Liver (tissue), 9 donors: Measurements from ENCODE around the gene MYMK. TPM values are rescaled to one million over a fixed set of nuclear protein-coding genes. Genes with fewer than 3 reads are reported as not detected.

Experiments
- DNase-seq: peaks from one replicate; pipeline ENCODE4 v3.0.0-alpha.2; 2017; ENCODE audit warnings: low spot score
- H3K27ac ChIP-seq, 2 donors: one replicate each; pipeline ENCODE4 v1.7.0; 2013; ENCODE audit warnings: inconsistent platforms in 2 of 2, low read length in 2 of 2, control low read depth in 1 of 2, low read depth in 1 of 2, mild to moderate bottlenecking in 1 of 2
- H3K27me3 ChIP-seq, 4 donors: one replicate each; pipeline versions ENCODE4 v1.6.1 to v1.7.0; 2013; ENCODE audit warnings: low read length in 3 of 4, inconsistent platforms in 1 of 4, mild to moderate bottlenecking in 1 of 4, moderate library complexity in 1 of 4; ENCODE audit not compliant: control insufficient read depth in 4 of 4, insufficient read depth in 4 of 4
- H3K36me3 ChIP-seq, 4 donors: one replicate each; pipeline versions ENCODE4 v1.6.1 to v1.7.0; 2013; ENCODE audit warnings: low read length in 3 of 4, mild to moderate bottlenecking in 3 of 4, low read depth in 1 of 4, moderate library complexity in 1 of 4; ENCODE audit not compliant: control insufficient read depth in 4 of 4, insufficient read depth in 3 of 4
- H3K4me1 ChIP-seq, 4 donors: one replicate each; pipeline versions ENCODE4 v1.6.1 to v1.7.0; 2013; ENCODE audit warnings: low read length in 3 of 4, mild to moderate bottlenecking in 3 of 4, moderate library complexity in 1 of 4; ENCODE audit not compliant: control insufficient read depth in 4 of 4, insufficient read depth in 4 of 4
- H3K4me3 ChIP-seq, 3 donors: one replicate each; pipeline versions ENCODE4 v1.6.1 to v1.7.0; 2013; ENCODE audit warnings: low read length in 3 of 3, control low read depth in 1 of 3, low read depth in 1 of 3, mild to moderate bottlenecking in 1 of 3
- H3K9ac ChIP-seq, 2 donors: one replicate each; pipeline ENCODE4 v1.7.0; 2013; ENCODE audit warnings: low read length in 2 of 2, mild to moderate bottlenecking in 2 of 2, moderate library complexity in 2 of 2, control low read depth in 1 of 2, low read depth in 1 of 2
- H3K9me3 ChIP-seq, 4 donors: one replicate each; pipeline versions ENCODE4 v1.6.1 to v1.7.0; 2013; ENCODE audit warnings: low read length in 3 of 4; ENCODE audit not compliant: control insufficient read depth in 4 of 4
- ATF3 ChIP-seq: IDR thresholded peaks from 2 replicates; pipeline ENCODE4 v1.6.1; 2016; ENCODE audit warnings: antibody characterized with exemption
- EGR1 ChIP-seq, 2 donors: IDR thresholded peaks; 2 replicates each; pipeline ENCODE4 v1.6.1; 2016 to 2018; ENCODE audit warnings: antibody characterized with exemption in 2 of 2, low read depth in 2 of 2
- FOXA1 ChIP-seq: IDR thresholded peaks from 2 replicates; pipeline ENCODE4 v1.6.1; 2016; ENCODE audit warnings: antibody characterized with exemption
- FOXA2 ChIP-seq: IDR thresholded peaks from 2 replicates; pipeline ENCODE4 v1.6.1; 2016; ENCODE audit warnings: antibody characterized with exemption
- GABPA ChIP-seq, 2 donors: IDR thresholded peaks in 1 of 2; conservative IDR thresholded peaks in 1 of 2; 2 replicates each; pipeline ENCODE4 v1.6.1; 2016; ENCODE audit warnings: antibody characterized with exemption in 2 of 2, mild to moderate bottlenecking in 1 of 2, moderate library complexity in 1 of 2
- HNF4A ChIP-seq, 2 donors: conservative IDR thresholded peaks; 2 replicates each; pipeline ENCODE4 v1.6.1; 2016; ENCODE audit warnings: antibody characterized with exemption in 2 of 2, mild to moderate bottlenecking in 2 of 2
- HNF4G ChIP-seq: IDR thresholded peaks from 2 replicates; pipeline ENCODE4 v1.6.1; 2016; ENCODE audit warnings: antibody characterized with exemption
- JUND ChIP-seq, 2 donors: IDR thresholded peaks; 2 replicates each; pipeline ENCODE4 v1.6.1; 2016; ENCODE audit warnings: antibody characterized with exemption in 2 of 2
- NR2F2 ChIP-seq: IDR thresholded peaks from 2 replicates; pipeline ENCODE4 v1.6.1; 2016; ENCODE audit warnings: antibody characterized with exemption
- RAD21 ChIP-seq, 2 donors: IDR thresholded peaks; 2 replicates each; pipeline ENCODE4 v1.6.1; 2016; ENCODE audit warnings: antibody characterized with exemption in 2 of 2, mild to moderate bottlenecking in 2 of 2
- REST ChIP-seq: IDR thresholded peaks from 2 replicates; pipeline ENCODE4 v1.6.1; 2016; ENCODE audit warnings: antibody characterized with exemption, mild to moderate bottlenecking
- RXRA ChIP-seq, 2 donors: IDR thresholded peaks; 2 replicates each; pipeline ENCODE4 v1.6.1; 2017 to 2018; ENCODE audit warnings: antibody characterized with exemption in 2 of 2, mild to moderate bottlenecking in 1 of 2
- SP1 ChIP-seq: IDR thresholded peaks from 2 replicates; pipeline ENCODE4 v1.6.1; 2018; ENCODE audit warnings: antibody characterized with exemption, mild to moderate bottlenecking
- TAF1 ChIP-seq: conservative IDR thresholded peaks from 2 replicates; pipeline ENCODE4 v1.6.1; 2016; ENCODE audit warnings: antibody characterized with exemption, mild to moderate bottlenecking
- YY1 ChIP-seq: IDR thresholded peaks from 2 replicates; pipeline ENCODE4 v1.6.1; 2016; ENCODE audit warnings: antibody characterized with exemption, mild to moderate bottlenecking
- WGBS: extraction: QIAGEN DNeasy Blood & Tissue Kit; methylation state at CpG from one replicate; pipeline ENCODE4 v1.1.7; 2013; 5-methylcytosine and 5-hydroxymethylcytosine counted together
- polyA plus RNA-seq, 2 donors: library from polyadenylated mRNA; stranded (reverse) in 1 of 2; unstranded in 1 of 2; fragments of 200-250 nt in 1 of 2; fragments of >200 nt in 1 of 2; fragmentation: Nextera tagmentation in 1 of 2; extraction: Ambion mirVana in 1 of 2; gene quantifications; one replicate each; pipeline versions ENCODE4 v1.2.1 to v1.2.3, GENCODE V29; 2013 to 2015
- total RNA-seq, 2 donors: library from RNA; depleted of rRNA; stranded (reverse); fragments of >200 nt; gene quantifications; one replicate each; pipeline ENCODE4 v1.2.3, GENCODE V29; 2014
- TF ChIP-seq, protein P1 (sequence below): fragments of 150-350 bp; IDR thresholded peaks from 2 replicates; pipeline ENCODE4 v1.5.1; 2017; ENCODE audit warnings: improper control_type of control experiment, low read depth, low read length; ENCODE audit not compliant: missing input control
- TF ChIP-seq, protein P2 (sequence below): IDR thresholded peaks from 2 replicates; pipeline ENCODE4 v1.6.1; 2016; ENCODE audit warnings: antibody characterized with exemption
- TF ChIP-seq, protein P3 (sequence below): IDR thresholded peaks from 2 replicates; pipeline ENCODE4 v1.6.1; 2016; ENCODE audit warnings: antibody characterized with exemption
- donor health status: healthy.
- donor health status: healthy.
- donor health status: healthy.
- donor health status: healthy.
- donor health status: healthy.

The MYMK gene
- total and polyA plus RNA-seq, 4 donors, result not detected

DNA sequence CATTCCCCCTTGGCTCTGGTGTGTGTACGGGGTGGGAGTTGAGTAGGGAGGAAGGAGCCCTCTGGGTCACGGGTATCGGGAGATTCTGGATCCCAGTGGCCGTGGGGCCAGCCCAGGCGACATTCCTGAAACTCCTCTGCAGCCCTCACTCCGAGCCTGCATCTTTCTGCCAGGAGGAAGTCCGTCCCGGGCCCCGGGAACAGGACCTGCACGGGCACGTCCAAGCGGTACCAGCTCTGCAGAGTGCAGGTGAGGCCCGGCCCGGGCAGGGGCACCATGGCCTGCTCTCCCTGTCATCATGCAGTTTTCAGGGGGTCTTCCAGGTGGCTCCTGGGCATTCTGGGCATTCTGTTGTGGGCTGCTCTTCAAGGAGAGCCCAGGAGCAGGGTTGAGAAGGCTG, 13.4 kb upstream of the MYMK start:
- Histone ChIP-seq H3K4me1 (peaks cover 7 to 42% (median 19%) of the 10 kb centered on the region in 4 donors), H3K9me3 (no peaks in the 10 kb centered on the region), H3K36me3 (peaks cover 0 to 11% (median under 1%) of the 10 kb centered on the region in 4 donors), H3K4me3 (no peak overlapping the region), H3K9ac (no peak overlapping the region), H3K27me3 (no peaks in the 10 kb centered on the region), H3K27ac (no peak overlapping the region)
- TF ChIP-seq NR2F2 (no peak), REST (no peak), RXRA (IDR thresholded peaks at IDR 0.05) (no peak), EGR1 (IDR thresholded peaks at IDR 0.05; ENCODE audit: low read depth in 2 of 2) (no peak), ATF3 (no peak), TAF1 (no peak), HNF4G (no peak), FOXA2 (no peak), RAD21 (IDR thresholded peaks at IDR 0.05) (no peak), GABPA (IDR thresholded peaks at IDR 0.05 in 1 of 2, conservative IDR thresholded peaks at IDR 0.05 in 1 of 2) (no peak), HNF4A (conservative IDR thresholded peaks at IDR 0.05) (no peak), FOXA1 (no peak), YY1 (no peak), SP1 (no peak), JUND (IDR thresholded peaks at IDR 0.05) (no peak)
- TF ChIP-seq, protein P1, sequence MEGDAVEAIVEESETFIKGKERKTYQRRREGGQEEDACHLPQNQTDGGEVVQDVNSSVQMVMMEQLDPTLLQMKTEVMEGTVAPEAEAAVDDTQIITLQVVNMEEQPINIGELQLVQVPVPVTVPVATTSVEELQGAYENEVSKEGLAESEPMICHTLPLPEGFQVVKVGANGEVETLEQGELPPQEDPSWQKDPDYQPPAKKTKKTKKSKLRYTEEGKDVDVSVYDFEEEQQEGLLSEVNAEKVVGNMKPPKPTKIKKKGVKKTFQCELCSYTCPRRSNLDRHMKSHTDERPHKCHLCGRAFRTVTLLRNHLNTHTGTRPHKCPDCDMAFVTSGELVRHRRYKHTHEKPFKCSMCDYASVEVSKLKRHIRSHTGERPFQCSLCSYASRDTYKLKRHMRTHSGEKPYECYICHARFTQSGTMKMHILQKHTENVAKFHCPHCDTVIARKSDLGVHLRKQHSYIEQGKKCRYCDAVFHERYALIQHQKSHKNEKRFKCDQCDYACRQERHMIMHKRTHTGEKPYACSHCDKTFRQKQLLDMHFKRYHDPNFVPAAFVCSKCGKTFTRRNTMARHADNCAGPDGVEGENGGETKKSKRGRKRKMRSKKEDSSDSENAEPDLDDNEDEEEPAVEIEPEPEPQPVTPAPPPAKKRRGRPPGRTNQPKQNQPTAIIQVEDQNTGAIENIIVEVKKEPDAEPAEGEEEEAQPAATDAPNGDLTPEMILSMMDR, result no peak
- TF ChIP-seq, protein P2, sequence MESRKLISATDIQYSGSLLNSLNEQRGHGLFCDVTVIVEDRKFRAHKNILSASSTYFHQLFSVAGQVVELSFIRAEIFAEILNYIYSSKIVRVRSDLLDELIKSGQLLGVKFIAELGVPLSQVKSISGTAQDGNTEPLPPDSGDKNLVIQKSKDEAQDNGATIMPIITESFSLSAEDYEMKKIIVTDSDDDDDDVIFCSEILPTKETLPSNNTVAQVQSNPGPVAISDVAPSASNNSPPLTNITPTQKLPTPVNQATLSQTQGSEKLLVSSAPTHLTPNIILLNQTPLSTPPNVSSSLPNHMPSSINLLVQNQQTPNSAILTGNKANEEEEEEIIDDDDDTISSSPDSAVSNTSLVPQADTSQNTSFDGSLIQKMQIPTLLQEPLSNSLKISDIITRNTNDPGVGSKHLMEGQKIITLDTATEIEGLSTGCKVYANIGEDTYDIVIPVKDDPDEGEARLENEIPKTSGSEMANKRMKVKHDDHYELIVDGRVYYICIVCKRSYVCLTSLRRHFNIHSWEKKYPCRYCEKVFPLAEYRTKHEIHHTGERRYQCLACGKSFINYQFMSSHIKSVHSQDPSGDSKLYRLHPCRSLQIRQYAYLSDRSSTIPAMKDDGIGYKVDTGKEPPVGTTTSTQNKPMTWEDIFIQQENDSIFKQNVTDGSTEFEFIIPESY, result no peak
- TF ChIP-seq, protein P3, sequence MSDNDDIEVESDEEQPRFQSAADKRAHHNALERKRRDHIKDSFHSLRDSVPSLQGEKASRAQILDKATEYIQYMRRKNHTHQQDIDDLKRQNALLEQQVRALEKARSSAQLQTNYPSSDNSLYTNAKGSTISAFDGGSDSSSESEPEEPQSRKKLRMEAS, result no peak
- WGBS, result 88% methylated on average over 14 of the region's 14 CpGs
- DNase-seq, result no peak
